ENCODE results near the gene SPOCK1. TPM values are rescaled to one million over a fixed set of nuclear protein-coding genes. Genes with fewer than 3 reads are reported as not detected.

Gene SPOCK1
- total and polyA plus RNA-seq, 2 of the 4 experiments (the other 2 are of a cell fraction): 5.0 to 20.3 TPM

GRCh38 chr5:137328991-137329390, 170.1 kb downstream of the SPOCK1 start:
- WGBS, 2 experiments (ENCODE audit: extremely low coverage in 2 of 2, insufficient read length in 1 of 2): no CpG with 5 or more reads among the region's 3 CpGs
- ChIA-PET CTCF (no interaction called here), POLR2A (ENCODE audit: unreplicated experiment) (no interaction called here)
- Histone ChIP-seq H3K4ac (ENCODE audit: low read depth, low read length) (no peak overlapping the region), H3K14ac (replicated peaks; ENCODE audit: low read depth, low read length) (no peak overlapping the region), H4K20me1 (ENCODE audit: insufficient read depth, low read length) (no peaks in the 10 kb centered on the region), H3K9me3 (ENCODE audit: control insufficient read depth, insufficient read depth, low read length) (no peaks in the 10 kb centered on the region), H3K27me3 (ENCODE audit: control insufficient read depth, insufficient read depth, low read length) (no peaks in the 10 kb centered on the region; the same call in 1 of the 2 replicates), H3K18ac (ENCODE audit: low read depth, low read length) (no peak overlapping the region), H3K4me2 (ENCODE audit: low read depth, low read length) (no peak overlapping the region), H4K5ac (ENCODE audit: low read depth, low read length) (no peak overlapping the region), H2AK9ac (replicated peaks; ENCODE audit: low read depth, low read length, poor library complexity) (no peak overlapping the region), H3K9me1 (ENCODE audit: insufficient read depth, low read length) (no peaks in the 10 kb centered on the region), H2BK120ac (ENCODE audit: low read depth, low read length) (no peak overlapping the region), H2BK15ac (ENCODE audit: low read depth, low read length) (no peak overlapping the region), H3K9ac (ENCODE audit: low read depth, low read length) (no peak overlapping the region), H3K23ac (ENCODE audit: low read depth, low read length) (no peak overlapping the region), H3K56ac (ENCODE audit: extremely low read depth, insufficient read depth, low read length) (no peak overlapping the region), H3K36me3 (ENCODE audit: control insufficient read depth, insufficient read depth, low read length) (no peaks in the 10 kb centered on the region), H3K27ac (ENCODE audit: insufficient read depth, low read length) (no peak overlapping the region), H2AK5ac (ENCODE audit: low read depth, low read length) (no peak overlapping the region), H2BK20ac (ENCODE audit: low read depth, low read length) (no peak overlapping the region), H2AFZ (replicated peaks; ENCODE audit: low read length, poor library complexity) (no peak overlapping the region), H3K4me3 (ENCODE audit: insufficient read depth, low read depth, low read length) (no peak overlapping the region), H3K4me1 (ENCODE audit: control insufficient read depth, insufficient read depth, low read length) (no peaks in the 10 kb centered on the region), H4K91ac (ENCODE audit: insufficient read depth, low read depth, low read length) (no peak overlapping the region), H2BK5ac (ENCODE audit: low read depth, low read length, poor library complexity, severe bottlenecking) (no peak overlapping the region), H4K8ac (ENCODE audit: low read depth in 2 of 2, low read length in 2 of 2) (no peak overlapping the region), H3K79me1 (ENCODE audit: low read depth in 1 of 2, low read length in 2 of 2) (no peaks in the 10 kb centered on the region)
- no peak for DNase-seq
- TF ChIP-seq RFX5 (IDR thresholded peaks at IDR 0.05; ENCODE audit: low read depth, low read length) (no peak), CEBPB (IDR thresholded peaks at IDR 0.05; ENCODE audit: low read depth, low read length) (peak; percentile 52)
- no peak for ATAC-seq (ENCODE audit: low read depth)
- intact Hi-C loops (cut with micrococcal nuclease) (loop anchor here (10.0 kb wide), 2 partner anchors 416 to 1084 kb away; no protein-coding TSS in a partner anchor), dilution Hi-C loops (cut with HindIII; ENCODE audit: low sequenced_read_pairs, unreplicated experiment) (no loop called here), in situ Hi-C loops (cut with MboI; ENCODE audit: low sequenced_read_pairs) (no loop called here)
- no TSS peak for BruUV-seq (replicated peaks)

Measured in IMR-90 (cell line).